K562 (cell line): ENCODE results near the gene MRPL2. TPM values are rescaled to one million over a fixed set of nuclear protein-coding genes. Genes with fewer than 3 reads are reported as not detected.
A peak's percentile ranks its signal among the peaks of the same experiment; 100 is the strongest.

Experiments
- BRD9 ChIP-seq: fragments of 450-650 bp; IDR thresholded peaks from 2 replicates; pipeline ENCODE4 v1.6.1; 2018; ENCODE audit warnings: low read depth; ENCODE audit not compliant: partially characterized antibody
- HCFC1 ChIP-seq: IDR thresholded peaks from 2 replicates; pipeline ENCODE4 v1.6.1; 2012; ENCODE audit warnings: low read depth, low read length, improper control_type of control experiment
- HNRNPK ChIP-seq: fragments of 200-400 bp; formaldehyde crosslinking; IDR thresholded peaks from one replicate; pipeline ENCODE4 v1.6.1; 2018; ENCODE audit warnings: mild to moderate bottlenecking, low read depth, low read length; ENCODE audit not compliant: poor library complexity, severe bottlenecking
- KAT2B ChIP-seq: IDR thresholded peaks from one replicate; pipeline ENCODE4 v1.6.1; 2012; ENCODE audit warnings: low read depth, mild to moderate bottlenecking, control low read depth, inconsistent platforms, low read length, moderate library complexity
- KLF6 ChIP-seq: fragments of 250-450 bp; sonication (Bioruptor Pico); IDR thresholded peaks from 2 replicates; pipeline ENCODE4 v1.4.0; 2020; ENCODE audit warnings: mild to moderate bottlenecking, moderate library complexity, borderline replicate concordance
- MYNN ChIP-seq, 2 experiments: sonication (generic); formaldehyde crosslinking in 1 of 2; IDR thresholded peaks; 2 replicates each; pipeline versions ENCODE4 v1.5.0 to v1.6.1; 2016 to 2020; ENCODE audit warnings: antibody characterized with exemption in 1 of 2, missing genetic modification reagents in 1 of 2
- NFIX ChIP-seq: fragments of 250-450 bp; sonication (Bioruptor Pico); IDR thresholded peaks from 2 replicates; pipeline ENCODE4 v1.4.0; 2020; ENCODE audit warnings: low read depth, mild to moderate bottlenecking, moderate library complexity
- RBM39 ChIP-seq: fragments of 200-400 bp; formaldehyde crosslinking; optimal IDR thresholded peaks from 2 replicates; pipeline ENCODE3; 2018; ENCODE audit warnings: low read depth, low read length
- RHOXF2B ChIP-seq: fragments of 250-450 bp; sonication (Bioruptor Pico); conservative IDR thresholded peaks from 2 replicates; pipeline ENCODE4 v1.5.1; 2021
- SMARCE1 ChIP-seq: fragments of 450-650 bp; IDR thresholded peaks from 2 replicates; pipeline ENCODE4 v1.7.1; 2016; ENCODE audit warnings: mild to moderate bottlenecking
- SNRNP70 ChIP-seq: fragments of 200-400 bp; formaldehyde crosslinking; optimal IDR thresholded peaks from 2 replicates; pipeline ENCODE3; 2017; ENCODE audit warnings: low read depth, low read length
- SRSF7 ChIP-seq: fragments of 200-400 bp; formaldehyde crosslinking; optimal IDR thresholded peaks from 2 replicates; pipeline ENCODE3; 2017; ENCODE audit warnings: mild to moderate bottlenecking, low read depth, low read length
- THAP12 ChIP-seq: fragments of 250-450 bp; sonication (Bioruptor Pico); IDR thresholded peaks from 2 replicates; pipeline ENCODE4 v1.9.0; 2021; ENCODE audit warnings: mild to moderate bottlenecking, inconsistent platforms
- ZBTB17 ChIP-seq: fragments of 450-650 bp; formaldehyde crosslinking; IDR thresholded peaks from 2 replicates; pipeline ENCODE4 v1.4.0; 2020; ENCODE audit warnings: mild to moderate bottlenecking
- ZFP36 ChIP-seq: fragments of 150-350 bp; IDR thresholded peaks from 2 replicates; pipeline ENCODE4 v1.6.1; 2018; ENCODE audit warnings: low read length, low read depth; ENCODE audit not compliant: partially characterized antibody
- ZNF134 ChIP-seq: fragments of 250-450 bp; sonication (Bioruptor Pico); conservative IDR thresholded peaks from 2 replicates; pipeline ENCODE4 v1.4.0; 2020
- ZNF175 ChIP-seq: fragments of 200-800 bp; sonication (Bioruptor generic); IDR thresholded peaks from 2 replicates; pipeline ENCODE4 v1.6.1; 2016; ENCODE audit warnings: low read depth, mild to moderate bottlenecking, missing genetic modification characterization, missing compliant biosample characterization
- ZNF212 ChIP-seq: fragments of 450-650 bp; formaldehyde crosslinking; IDR thresholded peaks from 2 replicates; pipeline ENCODE4 v1.4.0; 2020; ENCODE audit warnings: mild to moderate bottlenecking
- ZNF24 ChIP-seq: fragments of 450-650 bp; IDR thresholded peaks from 2 replicates; pipeline ENCODE4 v1.6.1; 2016
- ZNF41 ChIP-seq: fragments of 250-450 bp; sonication (Bioruptor Pico); conservative IDR thresholded peaks from 2 replicates; pipeline ENCODE4 v1.4.0; 2020; ENCODE audit warnings: mild to moderate bottlenecking
- polyA plus RNA-seq, 8 experiments: library from polyadenylated mRNA; depleted of rRNA in 4 of 8; stranded (reverse) in 5 of 8; unstranded in 3 of 8; fragments of >200 nt; fragmentation: Nextera tagmentation in 2 of 8; fragmentation: Illumina TruSeq in 1 of 8; extraction: Ambion mirVana in 2 of 8; extraction: Trizol in 1 of 8; gene quantifications; 2 replicates each; pipeline versions ENCODE4 v1.2.1 to v1.2.3, GENCODE V29; 2011 to 2014; ENCODE audit warnings: inconsistent platforms in 1 of 8, missing spikeins in 1 of 8
- total RNA-seq, 7 experiments: library from RNA; depleted of rRNA in 6 of 7; stranded (reverse); fragments of >200 nt in 6 of 7; fragmentation: Illumina TruSeq in 2 of 7; extraction: Trizol in 2 of 7; gene quantifications; 2 replicates each; pipeline versions ENCODE4 v1.2.1 to v1.2.3, GENCODE V29; 2011 to 2021; ENCODE audit warnings: low replicate concordance in 1 of 7
- TF ChIP-seq, protein P1 (sequence below): fragments of 450-650 bp; formaldehyde crosslinking; IDR thresholded peaks from 2 replicates; pipeline ENCODE4 v1.4.0; 2020; ENCODE audit warnings: mild to moderate bottlenecking, moderate library complexity
- TF ChIP-seq, protein P2 (sequence below): fragments of 250-450 bp; sonication (Bioruptor Pico); IDR thresholded peaks from 2 replicates; pipeline ENCODE4 v1.4.0; 2020; ENCODE audit warnings: mild to moderate bottlenecking, moderate library complexity, borderline replicate concordance
- TF ChIP-seq, protein P3 (sequence below): sonication (generic); formaldehyde crosslinking; IDR thresholded peaks from 2 replicates; pipeline ENCODE4 v1.8.0; 2022; ENCODE audit warnings: missing genetic modification reagents, mild to moderate bottlenecking, moderate library complexity, borderline replicate concordance

Gene MRPL2
- total and polyA plus RNA-seq, 9 of the 15 experiments (the other 6 are each of a cell fraction or from before 2014, with no cell fraction given): 63.1 to 262 (median 121) TPM

DNA sequence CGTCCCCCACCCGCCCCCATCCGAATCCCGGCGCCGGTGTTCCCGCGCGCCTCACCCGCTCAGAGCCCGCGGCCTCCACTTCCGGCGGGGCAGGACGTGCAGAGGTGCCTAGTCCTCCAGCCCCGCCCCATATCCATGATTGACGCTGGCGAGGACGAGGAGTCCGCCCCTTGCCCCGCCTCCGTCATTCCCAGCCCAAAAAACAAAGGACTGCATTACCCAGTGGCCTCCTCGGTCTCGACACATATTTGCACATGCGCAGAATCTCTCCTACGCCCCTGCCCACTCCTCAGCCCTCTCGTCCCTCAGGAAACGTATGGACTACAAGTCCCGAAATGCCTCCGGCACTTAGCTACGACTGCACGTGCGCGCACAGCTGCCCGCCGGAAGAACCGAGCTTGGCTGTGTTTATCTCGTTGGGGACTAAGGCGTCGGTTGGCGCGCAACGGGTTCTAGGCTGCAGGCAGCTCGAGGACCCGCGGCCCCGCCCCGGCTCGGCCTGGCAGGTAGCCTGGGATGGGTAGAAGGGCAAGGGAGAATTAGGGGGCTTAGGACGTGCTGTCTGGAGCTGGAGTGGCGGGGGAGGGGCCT lies 45.3 kb downstream of the MRPL2 start, which contains the start of the genes KLHDC3 and MEA1 (continued):
- TF ChIP-seq HNRNPK (no peak), ZNF175 (CRISPR knock-in tag) (no peak), ZFP36 (peak; percentile 24), HCFC1 (peak; percentile 99), KAT2B (no peak), SRSF7 (no peak), ZNF41 (CRISPR knock-in tag) (no peak), SNRNP70 (no peak), ZNF24 (no peak), NFIX (CRISPR knock-in tag) (no peak), MYNN (IDR thresholded peaks at IDR 0.05) (no peak), MYNN (CRISPR knock-in tag; IDR thresholded peaks at IDR 0.05) (no peak), ZBTB17 (CRISPR knock-in tag) (no peak), SMARCE1 (no peak), BRD9 (no peak), KLF6 (no peak), ZNF134 (CRISPR knock-in tag) (no peak), RBM39 (no peak), THAP12 (CRISPR knock-in tag) (peak; percentile 61; the same call in 1 of the 2 replicates), ZNF212 (CRISPR knock-in tag) (no peak), RHOXF2B (no peak)
- TF ChIP-seq, protein P1, sequence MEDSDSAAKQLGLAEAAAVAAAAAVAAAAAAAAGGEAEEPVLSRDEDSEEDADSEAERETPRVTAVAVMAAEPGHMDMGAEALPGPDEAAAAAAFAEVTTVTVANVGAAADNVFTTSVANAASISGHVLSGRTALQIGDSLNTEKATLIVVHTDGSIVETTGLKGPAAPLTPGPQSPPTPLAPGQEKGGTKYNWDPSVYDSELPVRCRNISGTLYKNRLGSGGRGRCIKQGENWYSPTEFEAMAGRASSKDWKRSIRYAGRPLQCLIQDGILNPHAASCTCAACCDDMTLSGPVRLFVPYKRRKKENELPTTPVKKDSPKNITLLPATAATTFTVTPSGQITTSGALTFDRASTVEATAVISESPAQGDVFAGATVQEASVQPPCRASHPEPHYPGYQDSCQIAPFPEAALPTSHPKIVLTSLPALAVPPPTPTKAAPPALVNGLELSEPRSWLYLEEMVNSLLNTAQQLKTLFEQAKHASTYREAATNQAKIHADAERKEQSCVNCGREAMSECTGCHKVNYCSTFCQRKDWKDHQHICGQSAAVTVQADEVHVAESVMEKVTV (CRISPR knock-in tag): no peak
- TF ChIP-seq, protein P2, sequence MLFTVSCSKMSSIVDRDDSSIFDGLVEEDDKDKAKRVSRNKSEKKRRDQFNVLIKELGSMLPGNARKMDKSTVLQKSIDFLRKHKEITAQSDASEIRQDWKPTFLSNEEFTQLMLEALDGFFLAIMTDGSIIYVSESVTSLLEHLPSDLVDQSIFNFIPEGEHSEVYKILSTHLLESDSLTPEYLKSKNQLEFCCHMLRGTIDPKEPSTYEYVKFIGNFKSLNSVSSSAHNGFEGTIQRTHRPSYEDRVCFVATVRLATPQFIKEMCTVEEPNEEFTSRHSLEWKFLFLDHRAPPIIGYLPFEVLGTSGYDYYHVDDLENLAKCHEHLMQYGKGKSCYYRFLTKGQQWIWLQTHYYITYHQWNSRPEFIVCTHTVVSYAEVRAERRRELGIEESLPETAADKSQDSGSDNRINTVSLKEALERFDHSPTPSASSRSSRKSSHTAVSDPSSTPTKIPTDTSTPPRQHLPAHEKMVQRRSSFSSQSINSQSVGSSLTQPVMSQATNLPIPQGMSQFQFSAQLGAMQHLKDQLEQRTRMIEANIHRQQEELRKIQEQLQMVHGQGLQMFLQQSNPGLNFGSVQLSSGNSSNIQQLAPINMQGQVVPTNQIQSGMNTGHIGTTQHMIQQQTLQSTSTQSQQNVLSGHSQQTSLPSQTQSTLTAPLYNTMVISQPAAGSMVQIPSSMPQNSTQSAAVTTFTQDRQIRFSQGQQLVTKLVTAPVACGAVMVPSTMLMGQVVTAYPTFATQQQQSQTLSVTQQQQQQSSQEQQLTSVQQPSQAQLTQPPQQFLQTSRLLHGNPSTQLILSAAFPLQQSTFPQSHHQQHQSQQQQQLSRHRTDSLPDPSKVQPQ (CRISPR knock-in tag): 0 out of 2 replicates have a peak, but pooled peaks have one; percentile 49
- TF ChIP-seq, protein P3, sequence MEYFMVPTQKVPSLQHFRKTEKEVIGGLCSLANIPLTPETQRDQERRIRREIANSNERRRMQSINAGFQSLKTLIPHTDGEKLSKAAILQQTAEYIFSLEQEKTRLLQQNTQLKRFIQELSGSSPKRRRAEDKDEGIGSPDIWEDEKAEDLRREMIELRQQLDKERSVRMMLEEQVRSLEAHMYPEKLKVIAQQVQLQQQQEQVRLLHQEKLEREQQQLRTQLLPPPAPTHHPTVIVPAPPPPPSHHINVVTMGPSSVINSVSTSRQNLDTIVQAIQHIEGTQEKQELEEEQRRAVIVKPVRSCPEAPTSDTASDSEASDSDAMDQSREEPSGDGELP (CRISPR knock-in tag): peak; percentile 99
